ENCODE data around the gene CCDC71.

GRCh38 chr3:49171119-49171774, 5.1 kb upstream of the CCDC71 start, which contains the start of gene KLHDC8B:
- TF ChIP-seq CTCF (IDR thresholded peaks at IDR 0.05; ENCODE audit: low read depth, low read length, poor library complexity, severe bottlenecking) (peak; percentile 97), EZH2phosphoT487 (IDR thresholded peaks at IDR 0.05; ENCODE audit: borderline replicate concordance, low read length) (no peak)
